Thyroid gland (tissue), 4 donors: ENCODE results near the gene KCNQ1OT1.

Source experiments
- POLR2A ChIP-seq, 2 donors: fragments of 450-650 bp; IDR thresholded peaks; one replicate each; pipeline ENCODE4 v1.6.1; 2017; ENCODE audit warnings: antibody characterized with exemption in 2 of 2, mild to moderate bottlenecking in 2 of 2, moderate library complexity in 1 of 2
- TF ChIP-seq, protein P1 (sequence below), 6 experiments: fragments of 200-600 bp in 3 of 6; fragments of 450-650 bp in 3 of 6; sonication (generic) in 3 of 6; IDR thresholded peaks; one replicate each; pipeline ENCODE4 v1.5.1; 2016 to 2019; ENCODE audit warnings: antibody characterized with exemption in 6 of 6, mild to moderate bottlenecking in 2 of 6, inconsistent platforms in 1 of 6, moderate library complexity in 1 of 6

DNA sequence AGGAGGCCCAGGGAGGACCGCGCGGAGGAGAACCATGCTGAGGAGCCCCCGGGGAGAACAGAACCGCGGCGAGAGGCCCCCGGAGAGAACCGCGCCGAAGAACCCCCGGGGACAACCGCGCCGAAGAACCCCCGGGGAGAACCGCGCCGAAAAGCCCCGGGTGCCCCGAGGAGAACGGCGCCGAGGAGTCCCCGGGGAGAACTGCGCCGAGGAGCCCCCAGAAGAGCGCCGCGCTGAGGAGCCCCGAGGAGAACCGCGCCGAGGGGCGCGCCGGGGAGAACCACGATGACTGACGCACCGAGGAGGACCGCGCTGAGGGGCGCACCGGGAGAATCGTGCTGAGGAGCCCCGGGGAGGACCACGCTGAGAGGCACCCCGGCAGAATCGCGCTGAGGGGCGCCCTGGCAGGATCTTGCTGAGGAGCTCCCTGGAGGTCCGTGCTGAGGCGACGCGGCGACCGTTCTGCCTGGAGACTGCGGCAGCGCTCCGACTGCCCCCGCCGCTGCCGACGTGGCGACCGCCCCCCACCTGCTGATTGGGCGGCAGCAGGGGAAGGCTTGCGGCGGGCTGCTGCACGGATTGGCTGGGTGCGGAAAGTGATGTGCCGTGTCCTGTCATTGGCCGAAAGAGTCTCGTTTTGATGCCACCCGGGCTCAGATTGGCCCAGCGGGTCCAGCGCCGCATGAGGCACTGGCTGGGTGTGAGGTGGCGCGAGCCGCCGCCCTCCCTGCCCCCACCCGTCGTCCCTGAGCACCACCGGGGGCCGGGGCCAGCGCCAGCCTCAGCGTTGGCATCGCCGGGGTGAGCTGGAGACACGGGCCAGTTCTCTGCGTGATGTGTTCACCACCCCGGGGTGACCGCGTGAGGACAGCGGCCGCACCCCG lies at the start of gene KCNQ1OT1:
- TF ChIP-seq, protein P1, sequence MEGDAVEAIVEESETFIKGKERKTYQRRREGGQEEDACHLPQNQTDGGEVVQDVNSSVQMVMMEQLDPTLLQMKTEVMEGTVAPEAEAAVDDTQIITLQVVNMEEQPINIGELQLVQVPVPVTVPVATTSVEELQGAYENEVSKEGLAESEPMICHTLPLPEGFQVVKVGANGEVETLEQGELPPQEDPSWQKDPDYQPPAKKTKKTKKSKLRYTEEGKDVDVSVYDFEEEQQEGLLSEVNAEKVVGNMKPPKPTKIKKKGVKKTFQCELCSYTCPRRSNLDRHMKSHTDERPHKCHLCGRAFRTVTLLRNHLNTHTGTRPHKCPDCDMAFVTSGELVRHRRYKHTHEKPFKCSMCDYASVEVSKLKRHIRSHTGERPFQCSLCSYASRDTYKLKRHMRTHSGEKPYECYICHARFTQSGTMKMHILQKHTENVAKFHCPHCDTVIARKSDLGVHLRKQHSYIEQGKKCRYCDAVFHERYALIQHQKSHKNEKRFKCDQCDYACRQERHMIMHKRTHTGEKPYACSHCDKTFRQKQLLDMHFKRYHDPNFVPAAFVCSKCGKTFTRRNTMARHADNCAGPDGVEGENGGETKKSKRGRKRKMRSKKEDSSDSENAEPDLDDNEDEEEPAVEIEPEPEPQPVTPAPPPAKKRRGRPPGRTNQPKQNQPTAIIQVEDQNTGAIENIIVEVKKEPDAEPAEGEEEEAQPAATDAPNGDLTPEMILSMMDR (IDR thresholded peaks at IDR 0.05), result no peak
- peak; percentile 90 to 98 for TF ChIP-seq POLR2A (IDR thresholded peaks at IDR 0.05)
